Measurements from ENCODE around the gene UBE2E3. TPM values are rescaled to one million over a fixed set of nuclear protein-coding genes. Genes with fewer than 3 reads are reported as not detected.

UBE2E3 gene
- total RNA-seq, 1 donor from 2014 or later = 33.8 TPM

DNA sequence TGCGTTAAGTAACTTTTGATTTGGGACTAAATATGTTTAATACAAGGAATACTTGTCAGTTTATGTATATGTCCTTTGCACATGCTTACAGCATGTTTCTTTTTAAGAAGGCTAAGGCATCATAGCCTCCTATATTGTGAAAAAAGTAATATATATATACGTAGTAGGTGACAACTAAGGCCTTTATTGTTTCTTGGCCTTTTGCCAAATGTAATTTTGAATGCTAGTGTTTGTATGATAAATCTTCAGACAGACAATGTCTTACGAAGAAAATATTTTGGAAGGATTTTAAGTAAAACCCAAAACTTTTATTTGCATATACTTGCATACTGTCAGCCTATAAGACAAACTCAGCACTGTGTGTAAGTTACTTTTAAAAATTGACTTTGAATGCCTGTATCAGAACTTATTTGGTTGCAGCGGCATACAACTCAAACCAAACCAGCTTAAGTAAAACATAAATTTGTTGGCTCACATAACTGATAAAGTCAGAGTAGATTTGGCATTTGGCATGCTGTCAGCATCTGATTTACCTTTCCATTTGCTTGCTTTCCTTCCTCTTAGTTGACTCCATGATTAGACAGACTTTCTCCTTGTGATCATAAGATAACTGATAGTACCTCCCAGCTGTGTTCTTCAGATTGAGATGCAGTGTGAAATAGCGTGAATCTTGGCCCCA lies 24.4 kb downstream of the UBE2E3 start:
- Histone ChIP-seq H3K27me3 (no peaks in the 10 kb centered on the region), H3K4me1 (no peaks in the 10 kb centered on the region), H3K36me3 (no peaks in the 10 kb centered on the region), H3K9me3 (no peaks in the 10 kb centered on the region), H3K4me3 (no peak overlapping the region), H3K27ac (no peak overlapping the region)
- TF ChIP-seq, protein P1, sequence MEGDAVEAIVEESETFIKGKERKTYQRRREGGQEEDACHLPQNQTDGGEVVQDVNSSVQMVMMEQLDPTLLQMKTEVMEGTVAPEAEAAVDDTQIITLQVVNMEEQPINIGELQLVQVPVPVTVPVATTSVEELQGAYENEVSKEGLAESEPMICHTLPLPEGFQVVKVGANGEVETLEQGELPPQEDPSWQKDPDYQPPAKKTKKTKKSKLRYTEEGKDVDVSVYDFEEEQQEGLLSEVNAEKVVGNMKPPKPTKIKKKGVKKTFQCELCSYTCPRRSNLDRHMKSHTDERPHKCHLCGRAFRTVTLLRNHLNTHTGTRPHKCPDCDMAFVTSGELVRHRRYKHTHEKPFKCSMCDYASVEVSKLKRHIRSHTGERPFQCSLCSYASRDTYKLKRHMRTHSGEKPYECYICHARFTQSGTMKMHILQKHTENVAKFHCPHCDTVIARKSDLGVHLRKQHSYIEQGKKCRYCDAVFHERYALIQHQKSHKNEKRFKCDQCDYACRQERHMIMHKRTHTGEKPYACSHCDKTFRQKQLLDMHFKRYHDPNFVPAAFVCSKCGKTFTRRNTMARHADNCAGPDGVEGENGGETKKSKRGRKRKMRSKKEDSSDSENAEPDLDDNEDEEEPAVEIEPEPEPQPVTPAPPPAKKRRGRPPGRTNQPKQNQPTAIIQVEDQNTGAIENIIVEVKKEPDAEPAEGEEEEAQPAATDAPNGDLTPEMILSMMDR (IDR thresholded peaks at IDR 0.05) = no peak
- intact Hi-C loops (cut with DNase I) = no loop called here
- DNase-seq (no peak), ATAC-seq (no peak)

DNA sequence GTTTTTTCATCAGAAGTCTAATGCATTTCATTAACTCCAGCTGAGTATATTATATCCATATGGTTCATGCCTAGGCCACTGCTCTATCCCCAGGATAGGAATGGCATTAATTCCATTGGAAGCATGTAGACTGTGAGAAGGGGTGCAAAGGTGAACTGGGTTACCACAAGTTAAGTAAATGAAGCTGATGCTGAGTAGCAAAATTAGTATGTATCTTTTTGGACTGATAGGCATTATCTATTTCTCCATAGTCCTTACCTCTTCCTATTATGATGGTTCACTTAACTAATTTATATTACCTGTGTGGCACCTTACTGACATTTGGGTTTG lies 24.9 kb downstream of the UBE2E3 start:
- Histone ChIP-seq H3K27me3 (no peaks in the 10 kb centered on the region), H3K4me3 (no peak overlapping the region), H3K27ac (no peak overlapping the region), H3K9me3 (no peaks in the 10 kb centered on the region), H3K36me3 (no peaks in the 10 kb centered on the region), H3K4me1 (no peaks in the 10 kb centered on the region)
- DNase-seq (no peak), ATAC-seq (no peak)
- intact Hi-C loops (cut with DNase I) = no loop called here
- TF ChIP-seq, protein P1 (IDR thresholded peaks at IDR 0.05) = no peak

DNA sequence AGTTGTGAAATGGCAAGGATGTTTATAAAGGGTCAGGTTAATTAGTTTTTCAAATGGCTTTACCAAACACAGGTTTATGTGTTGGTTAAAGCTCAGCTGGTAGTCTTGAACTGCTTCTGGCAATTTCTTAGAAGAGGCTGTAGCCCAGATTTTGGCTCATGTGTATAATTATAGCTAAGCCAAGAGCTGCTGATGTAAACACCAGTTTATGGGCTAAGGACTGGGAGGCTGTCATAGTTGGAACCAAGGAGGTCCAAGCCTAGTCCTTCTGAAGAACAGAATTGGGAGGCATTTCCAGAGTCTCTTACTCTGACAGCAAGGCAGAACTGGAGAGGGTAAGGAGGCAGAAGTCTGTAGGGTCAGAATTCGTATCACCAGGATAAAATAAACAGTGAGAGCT lies 25.4 kb downstream of the UBE2E3 start:
- ATAC-seq (no peak), DNase-seq (no peak)
- intact Hi-C loops (cut with DNase I) = no loop called here
- Histone ChIP-seq H3K4me1 (no peaks in the 10 kb centered on the region), H3K36me3 (no peaks in the 10 kb centered on the region), H3K27me3 (no peaks in the 10 kb centered on the region), H3K27ac (no peak overlapping the region), H3K4me3 (no peak overlapping the region), H3K9me3 (no peaks in the 10 kb centered on the region)
- TF ChIP-seq, protein P1 (IDR thresholded peaks at IDR 0.05) = no peak

GRCh38 chr2:181007086-181007837 lies 26.9 kb downstream of the UBE2E3 start:
- no peaks in the 10 kb centered on the region for H3K36me3 ChIP-seq
- TF ChIP-seq, protein P1 (IDR thresholded peaks at IDR 0.05) = no peak
- intact Hi-C loops (cut with DNase I) = no loop called here
- H3K27ac ChIP-seq = no peak overlapping the region
- no peak for ATAC-seq
- H3K9me3 ChIP-seq = no peaks in the 10 kb centered on the region
- no peak overlapping the region for H3K4me3 ChIP-seq
- H3K27me3 ChIP-seq = no peaks in the 10 kb centered on the region
- H3K4me1 ChIP-seq = no peaks in the 10 kb centered on the region
- DNase-seq = no peak

DNA sequence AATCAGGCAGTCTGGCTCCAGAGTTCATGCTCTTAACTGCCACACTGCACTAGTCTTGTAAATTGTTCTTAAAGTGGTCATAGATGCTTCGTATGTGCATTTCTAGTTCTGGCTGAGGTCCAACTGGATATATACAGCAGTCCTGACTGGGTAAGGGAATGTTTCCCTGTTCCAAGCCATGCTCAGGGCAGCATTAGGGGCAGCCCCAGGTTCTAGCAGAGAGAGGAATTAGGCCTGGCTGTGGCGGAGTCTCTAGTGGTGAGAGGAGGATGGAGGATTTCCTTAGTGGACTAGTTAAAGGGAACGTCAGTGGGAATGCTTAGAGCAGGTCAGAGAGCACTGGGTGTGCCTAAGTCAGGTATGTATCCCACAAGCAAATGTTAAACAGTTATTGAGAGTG lies 28.0 kb downstream of the UBE2E3 start:
- H3K36me3 ChIP-seq = no peaks in the 10 kb centered on the region
- TF ChIP-seq, protein P1 (IDR thresholded peaks at IDR 0.05) = no peak
- H3K9me3 ChIP-seq = no peaks in the 10 kb centered on the region
- H3K4me3 ChIP-seq = no peak overlapping the region
- intact Hi-C loops (cut with DNase I) = no loop called here
- H3K27me3 ChIP-seq = no peaks in the 10 kb centered on the region
- DNase-seq (no peak), ATAC-seq (peak; percentile 38)
- no peaks in the 10 kb centered on the region for H3K4me1 ChIP-seq
- H3K27ac ChIP-seq = no peak overlapping the region
